NCI-H748 treated with DMSO at 0.1 percent for 48 hours (cell line): ENCODE data around the gene MAFB.

Experiments
- DNase-seq: peaks from one replicate; lab custom pipeline; 2025; lab: John Stamatoyannopoulos, UW

MAFB gene

DNA sequence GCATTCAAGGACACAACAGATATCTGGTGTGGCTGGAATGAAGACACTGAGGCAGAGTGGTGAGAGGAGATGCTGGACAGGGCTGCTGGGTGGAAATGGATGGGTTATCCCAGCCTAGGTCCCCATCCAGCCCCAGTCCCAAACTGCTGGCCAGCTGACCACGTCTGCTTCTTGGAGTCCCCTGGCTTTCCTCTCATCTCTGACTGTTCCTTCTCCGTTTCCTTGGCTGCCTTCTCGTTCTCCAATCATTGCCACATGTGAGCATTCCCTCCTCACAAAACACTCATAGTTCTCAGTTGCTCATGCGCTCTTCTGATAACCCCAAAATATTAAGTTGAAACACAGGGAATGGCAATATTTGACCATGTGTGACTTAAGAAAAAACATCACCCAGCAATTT lies 31.5 kb downstream of the MAFB start:
- DNase-seq = no peak

DNA sequence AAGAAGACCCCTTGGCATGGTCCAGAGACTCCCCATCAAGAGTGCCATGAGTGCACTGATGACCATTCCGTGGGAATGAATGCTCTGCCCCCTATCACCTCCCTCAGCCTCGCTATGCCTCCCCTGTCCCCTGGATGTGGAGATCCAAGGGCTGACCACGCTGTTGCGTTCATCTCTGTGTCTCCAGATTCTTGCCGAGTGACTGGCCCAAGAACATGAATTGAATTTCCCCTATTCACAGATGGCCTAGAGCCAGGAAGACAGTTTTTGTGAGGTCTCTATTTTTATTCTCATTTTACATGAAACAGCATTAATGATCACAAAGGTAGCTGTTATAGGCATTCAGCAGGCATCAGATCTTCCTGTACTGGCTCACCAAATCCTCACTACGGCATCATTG lies 33.6 kb downstream of the MAFB start:
- DNase-seq = no peak

DNA sequence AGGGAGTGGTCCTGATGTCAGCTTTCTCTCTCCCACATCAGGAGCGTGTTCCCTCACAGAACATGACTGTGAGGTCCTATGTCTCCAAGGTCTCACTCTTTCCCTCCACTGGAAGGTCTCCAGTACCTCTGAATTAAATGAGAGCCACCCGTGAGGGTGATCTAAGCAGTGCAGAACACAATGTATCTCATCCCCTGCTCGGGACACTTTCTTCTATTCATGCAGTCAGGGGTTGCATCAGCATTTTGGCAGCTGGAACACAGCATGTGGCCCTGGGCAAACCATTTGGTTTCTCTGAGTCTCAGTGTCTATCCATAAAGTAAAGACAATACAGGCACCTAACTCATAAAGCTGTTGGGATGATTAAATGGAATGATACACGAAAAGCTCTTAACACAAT lies 34.2 kb downstream of the MAFB start:
- no peak for DNase-seq

DNA sequence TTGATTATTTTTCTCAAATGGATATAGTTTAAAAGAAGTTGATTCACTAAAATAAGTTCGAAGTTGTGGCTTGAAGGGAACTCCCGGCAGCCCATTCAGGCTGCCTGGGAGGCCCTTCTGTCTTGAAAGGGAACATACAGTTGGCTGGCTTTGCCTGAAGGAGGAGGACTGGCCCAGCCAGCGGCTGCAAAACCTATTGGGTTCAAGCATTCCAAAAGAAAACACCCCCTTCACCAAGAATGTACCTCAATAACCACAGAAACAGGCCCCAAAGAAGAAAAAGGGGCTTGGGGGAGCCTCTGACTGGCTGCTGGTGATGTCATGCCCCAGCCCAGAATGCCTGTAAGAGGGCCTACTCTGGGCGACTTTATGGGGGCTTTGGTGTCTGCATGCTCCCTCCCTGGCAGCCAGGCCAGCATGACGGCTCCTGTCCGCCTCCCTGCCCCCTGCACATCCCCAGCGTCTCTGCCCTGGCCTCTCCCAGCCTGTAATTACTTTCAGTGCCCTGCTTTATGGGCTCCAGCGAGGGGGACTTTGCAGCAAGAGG lies 36.5 kb downstream of the MAFB start:
- DNase-seq = no peak

DNA sequence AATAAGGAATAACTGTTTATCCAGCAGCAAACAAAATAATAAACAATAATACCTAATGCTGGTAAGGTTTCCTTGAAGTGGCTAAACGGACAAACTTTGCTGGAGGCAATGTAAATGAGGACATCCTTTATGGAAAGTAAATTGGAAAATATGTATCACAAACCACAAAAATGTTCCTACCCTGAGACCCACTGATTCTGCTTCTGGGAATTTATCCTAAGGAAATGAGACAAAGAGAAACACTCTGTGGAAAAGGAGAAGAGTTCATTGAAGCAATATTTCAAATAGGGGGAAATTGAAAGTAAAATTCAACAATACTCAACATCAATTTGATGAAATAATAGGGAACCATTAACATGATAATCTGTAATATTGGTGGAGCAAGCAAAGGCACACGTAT lies 37.9 kb downstream of the MAFB start:
- DNase-seq = no peak

DNA sequence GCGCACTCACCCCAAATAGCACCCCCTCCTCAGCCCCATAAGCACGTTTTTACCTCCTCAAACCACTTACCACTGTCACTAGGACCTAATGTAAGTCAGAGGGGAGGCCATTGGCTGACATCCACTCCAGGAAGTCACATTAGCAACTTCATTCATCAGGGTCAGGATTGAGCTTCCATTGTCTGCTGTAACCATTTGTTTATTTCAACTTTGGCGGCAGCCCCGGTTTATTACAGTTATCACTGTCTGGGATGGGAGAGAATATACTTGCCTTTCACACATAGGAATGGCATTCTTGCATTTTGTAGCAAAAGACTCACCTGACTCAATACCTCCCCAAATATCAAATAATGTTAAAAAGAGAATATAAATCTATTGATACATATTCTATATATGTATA lies 38.3 kb downstream of the MAFB start:
- peak; percentile 14 for DNase-seq

DNA sequence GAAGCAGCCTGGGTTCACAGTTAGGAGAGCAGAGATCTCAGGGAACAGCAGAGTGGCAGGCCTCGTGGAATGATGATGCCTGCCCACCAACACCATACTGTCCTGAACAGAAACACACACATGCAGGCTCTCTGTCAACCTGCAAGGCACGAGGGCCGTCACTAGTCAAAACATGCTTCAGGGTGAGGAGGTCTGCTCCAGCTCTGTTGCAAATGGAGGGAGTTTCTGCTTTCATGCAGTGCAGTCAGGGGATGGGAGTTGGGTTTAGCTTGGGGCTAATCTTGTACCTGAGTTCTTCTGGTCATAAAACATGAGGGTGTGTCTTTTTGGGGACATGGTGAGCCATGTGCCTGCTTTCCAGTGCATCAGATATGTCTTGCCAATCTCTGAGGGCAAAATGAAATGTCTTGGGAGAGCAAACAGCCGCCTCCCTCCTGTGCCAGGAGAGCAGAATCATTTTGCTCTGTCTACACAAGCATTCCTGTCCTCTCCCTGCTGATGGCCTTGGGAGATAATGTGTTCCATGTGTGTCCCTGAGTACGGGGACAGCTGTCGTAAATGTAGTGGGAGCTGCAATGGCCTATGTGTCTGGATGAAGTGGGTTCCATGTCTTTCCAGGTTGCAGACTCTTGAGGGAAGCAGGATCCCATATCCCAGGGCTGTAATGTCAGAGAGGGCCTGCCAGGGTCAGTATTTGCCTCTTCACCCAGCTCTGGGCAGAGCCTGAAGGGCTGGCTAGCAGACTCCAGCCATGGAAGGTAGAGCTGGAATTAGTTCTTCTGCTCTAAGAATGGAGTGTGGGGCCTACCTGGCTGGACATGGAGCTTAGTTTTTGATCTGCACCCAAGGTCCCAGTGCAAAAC lies 40.6 kb downstream of the MAFB start:
- no peak for DNase-seq

DNA sequence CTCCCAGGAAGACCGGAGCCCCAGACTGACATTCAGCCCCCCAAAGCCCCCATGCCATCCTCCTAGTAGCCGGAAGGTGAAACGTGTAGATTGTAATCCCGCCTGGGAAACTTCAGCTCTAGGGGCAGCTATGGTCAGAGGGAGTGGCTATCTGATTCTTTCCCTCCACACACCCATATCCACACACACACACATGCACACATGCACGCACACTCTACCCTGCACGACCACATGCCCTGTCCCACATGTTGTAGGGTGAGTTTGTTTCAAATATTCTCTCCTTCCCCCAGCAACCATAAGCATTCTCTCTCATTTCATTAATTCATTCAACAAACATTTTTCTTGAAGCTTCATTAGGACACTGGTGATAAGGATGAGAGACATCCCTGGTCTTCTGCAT lies 42.2 kb downstream of the MAFB start:
- peak; percentile 83 for DNase-seq

DNA sequence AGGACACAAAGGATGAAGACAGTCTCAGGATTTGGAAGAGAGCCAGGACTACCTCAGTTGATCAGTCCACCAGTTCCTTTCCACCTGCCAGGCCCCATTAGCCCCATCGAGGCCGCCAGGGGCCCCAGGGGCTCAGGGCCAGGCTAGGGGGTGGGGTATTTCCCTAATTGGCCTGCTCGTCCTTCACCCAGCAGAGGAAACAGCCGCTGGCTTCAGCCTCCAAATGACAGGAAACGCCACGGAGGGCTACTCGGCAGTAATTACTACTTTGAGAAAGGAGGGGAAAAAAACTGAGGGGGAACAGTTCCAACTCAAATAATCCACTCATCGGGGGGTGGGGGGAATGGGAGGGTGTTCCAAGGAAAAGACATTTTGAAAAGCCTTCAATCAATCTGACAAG lies 42.7 kb downstream of the MAFB start:
- DNase-seq = peak; percentile 96

DNA sequence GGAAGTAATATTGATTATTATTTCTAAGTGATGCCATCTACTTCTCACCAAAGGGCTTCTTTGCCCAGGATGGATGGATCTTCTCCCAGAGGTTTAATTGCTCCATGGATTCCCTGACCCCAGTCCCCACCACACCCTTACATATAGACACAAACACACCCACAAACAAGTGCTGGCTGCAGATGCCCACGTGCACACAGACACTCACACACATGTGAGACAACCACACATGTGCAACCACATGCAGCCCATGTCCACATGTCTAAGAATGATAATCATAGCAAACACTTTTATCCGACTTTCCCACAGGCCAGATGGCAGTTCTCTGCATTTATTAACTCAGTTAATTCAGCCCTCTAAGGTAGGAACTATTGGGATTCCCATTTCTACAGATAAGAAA lies 44.2 kb downstream of the MAFB start:
- no peak for DNase-seq

DNA sequence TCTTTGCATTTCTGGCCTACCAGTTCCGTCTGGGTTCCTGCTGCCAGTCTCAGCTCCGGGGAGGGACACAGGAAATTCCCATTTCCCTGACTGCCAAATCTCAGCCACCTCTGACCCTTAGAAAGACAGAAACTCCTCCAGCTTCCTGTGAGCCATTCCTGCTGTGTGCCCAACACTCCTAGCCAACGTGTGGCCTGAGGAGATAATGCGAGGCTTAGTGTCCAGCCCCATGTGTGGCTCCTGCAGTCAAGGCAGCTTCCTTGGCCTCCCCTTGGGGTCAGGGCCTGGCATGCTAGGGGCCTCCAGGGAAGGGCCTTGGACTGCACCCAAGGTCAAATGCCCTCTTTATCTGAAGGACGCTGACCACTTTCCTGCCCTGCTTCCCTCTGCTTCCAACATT lies 45.1 kb downstream of the MAFB start:
- DNase-seq = no peak

DNA sequence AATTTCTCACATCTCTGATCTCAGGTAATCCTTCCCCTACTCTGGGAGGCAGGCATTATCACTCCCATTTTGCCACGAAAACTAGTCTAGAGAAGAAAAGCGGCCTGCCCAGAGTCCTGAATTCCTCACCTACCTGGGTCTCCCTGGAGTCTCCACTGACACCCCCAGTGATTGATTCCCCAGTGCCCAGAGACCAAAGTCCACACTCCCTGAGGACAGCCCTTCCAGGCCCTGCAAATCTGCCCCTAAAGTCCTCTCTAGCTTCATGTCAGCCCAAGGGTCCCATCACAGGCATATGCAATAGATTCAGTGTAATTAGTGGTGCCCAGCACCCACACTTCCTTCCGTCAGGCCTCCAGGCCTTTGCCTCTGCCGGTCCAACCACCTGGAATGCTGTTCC lies 47.2 kb downstream of the MAFB start:
- no peak for DNase-seq

DNA sequence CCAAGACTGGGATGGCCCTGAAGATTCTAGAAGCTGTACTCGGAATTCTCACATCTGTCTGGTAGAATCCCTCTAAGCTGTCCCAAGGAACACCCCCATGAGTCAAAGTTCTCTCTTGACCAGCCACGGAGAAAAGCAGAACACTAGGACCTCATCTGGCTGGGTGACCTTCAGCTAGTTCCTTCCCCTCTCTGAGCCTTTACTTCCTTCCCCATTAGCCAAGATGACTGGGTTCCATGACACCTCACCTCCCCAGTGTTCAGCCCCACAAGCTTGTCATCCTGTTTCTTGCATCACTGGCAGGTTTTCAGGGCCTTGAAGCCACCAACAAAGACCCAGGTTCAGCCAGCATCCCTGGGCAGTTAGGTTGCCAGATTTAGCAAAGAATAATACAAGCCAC lies 47.8 kb downstream of the MAFB start:
- no peak for DNase-seq

DNA sequence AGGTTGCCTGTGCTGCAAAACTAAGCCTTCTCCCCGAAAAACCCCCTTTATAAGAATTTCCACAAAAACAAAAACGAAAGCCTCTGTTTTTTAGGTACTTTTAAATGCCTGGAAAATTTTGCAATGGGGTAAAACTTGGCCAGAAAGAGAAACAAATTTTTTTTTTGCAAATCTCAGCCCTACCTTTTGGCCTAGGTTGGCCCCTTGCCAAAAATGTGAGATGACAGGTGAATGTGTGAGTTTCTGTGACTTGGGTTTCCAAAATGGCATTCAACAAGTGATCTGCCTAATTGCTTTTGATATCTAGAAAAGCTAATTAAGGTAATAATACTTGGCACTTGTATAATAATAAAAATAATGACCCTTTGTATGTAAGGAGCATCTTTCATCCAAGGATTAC lies 48.4 kb downstream of the MAFB start:
- DNase-seq = no peak

DNA sequence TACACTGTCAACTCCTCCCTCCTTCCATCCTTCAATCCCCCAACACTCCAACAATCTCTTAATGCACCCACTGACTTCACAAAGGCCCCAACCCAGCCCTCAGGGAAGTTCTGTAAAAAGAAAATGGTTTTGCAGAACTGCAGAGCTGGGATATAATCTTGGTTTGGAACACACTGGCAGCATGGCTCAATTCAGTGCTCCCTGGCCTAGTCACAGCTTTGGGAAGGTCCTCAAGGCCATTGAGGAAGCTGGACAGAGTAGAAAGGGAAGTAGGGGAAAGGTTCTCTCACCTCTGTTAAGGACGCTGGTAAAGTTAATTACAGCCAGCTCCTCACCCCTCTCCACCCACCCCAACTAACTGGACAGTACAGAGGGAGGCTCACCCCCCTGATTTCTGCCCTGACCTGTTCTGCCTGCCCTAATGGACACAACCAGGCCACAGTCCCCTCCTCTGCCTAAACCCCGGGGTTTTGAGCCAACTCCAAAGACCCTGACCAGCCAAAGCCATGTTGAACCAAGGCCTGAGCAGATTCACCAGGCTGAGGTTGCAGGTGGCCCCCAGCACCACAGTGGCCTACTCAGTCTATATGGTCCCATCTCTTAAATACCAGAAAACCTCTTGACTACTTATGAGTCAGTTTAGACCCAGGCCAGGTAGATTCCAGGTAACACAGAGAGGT lies 49.2 kb downstream of the MAFB start:
- DNase-seq = no peak

DNA sequence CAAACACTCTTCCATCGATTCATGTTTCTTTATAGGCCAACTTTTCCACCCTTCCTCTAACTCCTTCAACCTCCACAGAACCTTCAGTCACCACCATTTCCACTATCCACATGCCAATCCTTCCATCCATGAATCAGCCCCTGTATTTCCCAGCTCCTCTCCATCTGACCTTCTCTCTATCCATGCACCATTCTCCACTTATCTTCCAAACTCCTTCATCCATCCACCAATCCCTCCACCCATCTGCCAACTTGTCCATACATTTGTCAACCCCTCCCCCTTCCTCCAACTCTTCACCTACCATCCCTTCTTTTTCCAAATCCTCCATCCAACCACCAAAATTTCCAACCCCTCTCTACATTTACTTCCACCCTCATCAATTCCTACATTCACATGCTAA lies 49.9 kb downstream of the MAFB start:
- no peak for DNase-seq

DNA sequence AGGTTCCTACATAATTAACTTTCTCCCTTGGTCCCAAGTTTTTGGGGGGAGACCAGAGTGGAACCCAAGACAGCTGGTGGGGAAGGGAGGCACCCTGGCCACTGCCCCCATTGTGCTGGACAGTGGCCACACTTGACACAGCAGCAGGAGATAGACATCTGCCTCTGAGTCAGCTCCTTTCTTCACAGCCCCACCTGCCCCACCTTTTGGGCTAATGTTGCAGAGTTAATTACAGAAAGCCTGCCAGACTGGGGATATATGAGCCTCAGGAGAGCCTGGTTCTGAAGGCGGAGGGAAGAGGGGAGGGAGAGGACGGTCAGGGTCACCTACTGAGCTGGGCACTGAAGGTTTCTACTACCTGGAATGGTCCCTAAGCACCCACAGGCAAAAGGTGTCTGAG lies 50.6 kb downstream of the MAFB start:
- peak; percentile 39 for DNase-seq

DNA sequence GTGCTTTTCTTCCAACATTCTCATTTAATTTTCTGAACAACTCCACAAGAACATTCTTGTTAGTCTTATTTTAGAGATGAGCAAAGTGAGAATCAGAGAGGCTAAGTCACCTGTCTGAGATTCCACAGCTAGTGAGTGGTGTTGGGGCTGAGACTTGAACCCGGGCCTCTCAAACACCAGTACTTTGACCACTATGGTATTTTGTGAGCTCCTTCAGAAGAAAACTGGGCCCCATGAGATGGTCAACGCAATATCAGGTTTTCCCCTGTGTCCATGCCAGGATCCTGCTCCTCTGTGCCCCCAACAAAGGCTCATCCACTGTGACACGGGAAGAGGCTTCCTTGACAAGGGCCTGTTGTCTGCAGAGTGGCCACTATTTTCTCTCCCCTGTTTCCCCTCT lies 51.9 kb downstream of the MAFB start:
- DNase-seq = no peak

DNA sequence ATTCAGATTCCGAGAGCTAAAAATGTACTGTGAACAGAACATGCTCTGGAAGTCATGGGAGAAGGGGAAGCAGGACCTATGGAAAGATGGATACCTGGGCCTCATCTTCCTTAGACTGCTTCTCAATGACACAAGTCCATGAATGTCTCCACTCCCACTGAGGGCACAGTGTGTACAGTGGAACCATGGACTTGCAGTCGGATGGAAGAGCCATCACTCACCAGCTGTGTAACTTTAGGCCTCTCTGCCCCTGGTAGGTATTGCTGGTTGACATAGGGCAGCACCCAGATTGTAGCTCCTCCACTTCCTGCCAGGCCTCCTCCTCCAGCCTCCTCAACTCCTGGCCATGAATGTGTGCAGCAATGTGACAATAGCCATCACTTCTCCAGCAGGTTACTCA lies 52.5 kb downstream of the MAFB start:
- no peak for DNase-seq

DNA sequence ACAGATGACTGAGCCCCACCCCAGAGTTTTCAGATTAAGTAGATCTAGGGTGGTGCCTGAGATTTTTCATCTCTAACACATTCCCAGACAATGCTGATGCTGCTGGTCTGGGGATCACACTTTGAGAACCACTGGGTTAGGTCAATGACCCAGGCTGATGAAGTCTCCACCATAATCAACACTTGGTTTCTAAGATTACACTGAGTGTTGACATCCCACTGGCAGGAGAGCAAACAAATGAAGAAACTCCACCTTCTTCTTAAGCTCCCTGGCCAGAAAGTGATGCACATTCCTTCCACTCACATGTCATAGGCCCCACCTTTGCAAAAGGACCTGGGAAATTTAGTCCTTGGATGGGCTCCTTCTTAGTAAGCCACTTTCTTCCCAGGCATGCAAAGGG lies 53.1 kb downstream of the MAFB start:
- DNase-seq = no peak
